A549 treated with dexamethasone at 1 μM for 4 hours (cell line): ENCODE data around the gene ARHGAP23. TPM values are rescaled to one million over a fixed set of nuclear protein-coding genes. Genes with fewer than 3 reads are reported as not detected.

Experiments
- total RNA-seq: library from RNA; stranded (reverse); fragments of 200-300 nt; extraction: Qiagen RNA extraction; gene quantifications from 5 replicates; pipeline ENCODE4 v1.2.3, GENCODE V29; 2022

Gene ARHGAP23, protein sequence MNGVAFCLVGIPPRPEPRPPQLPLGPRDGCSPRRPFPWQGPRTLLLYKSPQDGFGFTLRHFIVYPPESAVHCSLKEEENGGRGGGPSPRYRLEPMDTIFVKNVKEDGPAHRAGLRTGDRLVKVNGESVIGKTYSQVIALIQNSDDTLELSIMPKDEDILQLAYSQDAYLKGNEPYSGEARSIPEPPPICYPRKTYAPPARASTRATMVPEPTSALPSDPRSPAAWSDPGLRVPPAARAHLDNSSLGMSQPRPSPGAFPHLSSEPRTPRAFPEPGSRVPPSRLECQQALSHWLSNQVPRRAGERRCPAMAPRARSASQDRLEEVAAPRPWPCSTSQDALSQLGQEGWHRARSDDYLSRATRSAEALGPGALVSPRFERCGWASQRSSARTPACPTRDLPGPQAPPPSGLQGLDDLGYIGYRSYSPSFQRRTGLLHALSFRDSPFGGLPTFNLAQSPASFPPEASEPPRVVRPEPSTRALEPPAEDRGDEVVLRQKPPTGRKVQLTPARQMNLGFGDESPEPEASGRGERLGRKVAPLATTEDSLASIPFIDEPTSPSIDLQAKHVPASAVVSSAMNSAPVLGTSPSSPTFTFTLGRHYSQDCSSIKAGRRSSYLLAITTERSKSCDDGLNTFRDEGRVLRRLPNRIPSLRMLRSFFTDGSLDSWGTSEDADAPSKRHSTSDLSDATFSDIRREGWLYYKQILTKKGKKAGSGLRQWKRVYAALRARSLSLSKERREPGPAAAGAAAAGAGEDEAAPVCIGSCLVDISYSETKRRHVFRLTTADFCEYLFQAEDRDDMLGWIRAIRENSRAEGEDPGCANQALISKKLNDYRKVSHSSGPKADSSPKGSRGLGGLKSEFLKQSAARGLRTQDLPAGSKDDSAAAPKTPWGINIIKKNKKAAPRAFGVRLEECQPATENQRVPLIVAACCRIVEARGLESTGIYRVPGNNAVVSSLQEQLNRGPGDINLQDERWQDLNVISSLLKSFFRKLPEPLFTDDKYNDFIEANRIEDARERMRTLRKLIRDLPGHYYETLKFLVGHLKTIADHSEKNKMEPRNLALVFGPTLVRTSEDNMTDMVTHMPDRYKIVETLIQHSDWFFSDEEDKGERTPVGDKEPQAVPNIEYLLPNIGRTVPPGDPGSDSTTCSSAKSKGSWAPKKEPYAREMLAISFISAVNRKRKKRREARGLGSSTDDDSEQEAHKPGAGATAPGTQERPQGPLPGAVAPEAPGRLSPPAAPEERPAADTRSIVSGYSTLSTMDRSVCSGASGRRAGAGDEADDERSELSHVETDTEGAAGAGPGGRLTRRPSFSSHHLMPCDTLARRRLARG (N-terminal part only)
- total RNA-seq, result 54.9 to 79.5 TPM (median 68.3 TPM) in 5 replicates

DNA sequence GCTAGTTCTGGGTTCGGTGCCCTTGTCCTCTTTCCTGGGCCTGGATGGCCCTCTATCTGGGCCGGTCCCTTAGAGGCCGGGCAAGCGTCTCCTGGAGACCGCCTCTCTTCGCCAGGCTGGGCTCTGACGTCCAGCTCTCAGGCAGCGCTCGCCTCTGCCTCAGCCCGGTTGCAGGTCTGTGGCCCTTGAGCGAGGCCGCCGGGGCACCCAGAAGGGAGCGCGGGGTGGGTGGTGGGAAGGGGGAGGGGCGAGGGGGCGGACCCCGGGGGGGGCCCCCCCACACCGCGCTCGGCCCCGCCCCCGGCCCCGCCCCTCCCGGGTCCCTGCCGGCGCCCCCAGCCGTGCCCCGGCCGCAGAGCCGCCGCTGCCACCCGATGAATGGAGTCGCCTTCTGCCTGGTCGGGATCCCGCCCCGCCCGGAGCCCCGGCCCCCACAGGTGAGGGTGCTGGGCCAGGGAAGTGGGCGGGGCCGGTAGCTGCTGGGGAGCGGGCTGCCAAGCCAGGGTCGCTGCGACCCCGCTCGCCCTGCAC is at the start of gene ARHGAP23:
ARHGAP23 (plus strand) TSS at position 353 of the 531 bp plus-strand sequence; CDS start at position 375, 22 bp downstream.

Other genes starting within 250 kb of the ARHGAP23 start
- not detected in 5 replicates for gene TBC1D3, start 235.9 kb upstream of the ARHGAP23 start, total RNA-seq
- gene MRPL45, start 131.3 kb upstream of the ARHGAP23 start, total RNA-seq, result 61.5 to 66.3 TPM (median 65.2 TPM) in 5 replicates
- gene GPR179, start 84.5 kb upstream of the ARHGAP23 start, total RNA-seq, result 0.02 to 0.05 TPM (median 0.03 TPM) in 4 of 5 replicates, not detected in the other
- 9.9 to 18.2 TPM (median 16.1 TPM) in 5 replicates for gene SOCS7, start 76.6 kb upstream of the ARHGAP23 start, total RNA-seq
- gene SRCIN1, start 177.5 kb downstream of the ARHGAP23 start, total RNA-seq, result 1.6 to 3.3 TPM (median 2.4 TPM) in 5 replicates
- 10.8 to 13.3 TPM (median 12.0 TPM) in 5 replicates for gene EPOP, start 246.5 kb downstream of the ARHGAP23 start, total RNA-seq